DOHH2 (cell line): ENCODE results near the gene MVK.

Experiments used
- H3F3A ChIP-seq: fragments of 200-600 bp; sonication (generic), shearing (Covaris generic); 2 replicates; pipeline ENCODE4 v1.6.0; 2016; ENCODE audit warnings: antibody characterized with exemption, mild to moderate bottlenecking; ENCODE audit not compliant: control insufficient read depth, insufficient read depth
- H3K27ac ChIP-seq: fragments of 200-600 bp; sonication (generic); 2 replicates; pipeline ENCODE4 v1.5.1; 2014; ENCODE audit warnings: low read depth, mild to moderate bottlenecking, low read length, moderate library complexity
- H3K27me3 ChIP-seq: fragments of 200-600 bp; sonication (generic); 2 replicates; pipeline ENCODE4 v1.6.1; 2014; ENCODE audit warnings: mild to moderate bottlenecking, low read length, mixed read lengths; ENCODE audit not compliant: control insufficient read depth
- H3K36me3 ChIP-seq: fragments of 200-600 bp; sonication (generic); 2 replicates; pipeline ENCODE4 v1.6.1; 2014; ENCODE audit warnings: mild to moderate bottlenecking, low read length, moderate library complexity, mixed read lengths; ENCODE audit not compliant: control insufficient read depth
- H3K4me1 ChIP-seq: fragments of 200-600 bp; sonication (generic); 2 replicates; pipeline ENCODE4 v1.6.1; 2014; ENCODE audit warnings: mild to moderate bottlenecking, low read length, mixed read lengths; ENCODE audit not compliant: control insufficient read depth
- H3K4me2 ChIP-seq: fragments of 200-600 bp; sonication (generic); 2 replicates; pipeline ENCODE4 v1.6.0; 2014; ENCODE audit warnings: mild to moderate bottlenecking, low read length, moderate library complexity
- H3K4me3 ChIP-seq: fragments of 200-600 bp; sonication (generic); 2 replicates; pipeline ENCODE4 v1.5.1; 2014; ENCODE audit warnings: mild to moderate bottlenecking, low read length, mixed read lengths
- H3K79me2 ChIP-seq: fragments of 200-600 bp; sonication (generic); 2 replicates; pipeline ENCODE4 v1.6.1; 2014; ENCODE audit warnings: mild to moderate bottlenecking, low read length, mixed read lengths; ENCODE audit not compliant: control insufficient read depth
- H3K9me2 ChIP-seq: fragments of 200-600 bp; sonication (generic); replicated peaks from 2 replicates; pipeline ENCODE4 v1.6.1; 2014; ENCODE audit warnings: mild to moderate bottlenecking, low read length, mixed read lengths; ENCODE audit not compliant: control insufficient read depth
- H3K9me3 ChIP-seq: fragments of 200-600 bp; sonication (generic); 2 replicates; pipeline ENCODE4 v1.6.1; 2014; ENCODE audit warnings: antibody characterized with exemption, low read length, mixed read lengths; ENCODE audit not compliant: control insufficient read depth, insufficient read depth
- H4K20me1 ChIP-seq: fragments of 200-600 bp; sonication (generic); 2 replicates; pipeline ENCODE4 v1.6.0; 2014; ENCODE audit warnings: low read depth, mild to moderate bottlenecking, antibody characterized with exemption, low read length, moderate library complexity; ENCODE audit not compliant: control insufficient read depth, insufficient read depth
- CTCF ChIP-seq: fragments of 200-600 bp; sonication (generic); IDR thresholded peaks from one replicate; pipeline ENCODE4 v1.5.1; 2014; ENCODE audit warnings: antibody characterized with exemption, mild to moderate bottlenecking, low read depth, low read length; ENCODE audit not compliant: poor library complexity, severe bottlenecking
- EZH2phosphoT487 ChIP-seq: fragments of 200-600 bp; sonication (generic); IDR thresholded peaks from 2 replicates; pipeline ENCODE4 v1.6.1; 2017; ENCODE audit warnings: borderline replicate concordance, mild to moderate bottlenecking, antibody characterized with exemption, low read length, moderate library complexity, mixed read lengths

Gene MVK

DNA sequence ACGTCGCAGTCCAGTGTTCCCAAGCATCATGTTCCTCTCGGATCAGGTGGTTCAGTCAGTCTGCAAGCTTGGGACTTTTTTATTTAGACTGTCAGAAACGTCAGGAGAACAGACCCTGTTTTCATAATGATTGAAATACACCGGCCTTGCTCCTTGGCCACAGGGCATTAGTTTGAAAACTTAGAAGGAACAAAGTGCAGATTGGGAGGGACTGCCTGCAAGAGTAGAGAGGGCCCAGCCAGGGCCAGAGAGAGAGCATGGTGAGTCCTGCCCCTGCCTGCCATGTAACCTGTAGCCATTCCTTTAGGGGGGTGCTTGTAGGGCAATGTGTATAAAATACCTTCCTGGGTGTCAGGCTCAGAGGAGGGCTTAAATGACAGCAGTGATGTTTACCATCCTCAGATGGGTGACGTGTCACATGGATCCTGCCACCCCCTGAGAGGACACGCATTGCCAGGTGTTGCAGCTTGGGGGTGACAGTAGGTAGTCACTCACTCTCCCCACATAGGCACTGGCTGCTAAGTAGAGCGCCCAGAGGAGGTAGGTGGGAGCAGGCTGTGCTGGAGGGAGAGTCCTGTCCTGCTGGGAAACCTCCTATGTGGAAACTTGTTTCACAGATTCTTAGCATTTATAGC lies 46.0 kb upstream of the MVK start:
- H3K9me2 ChIP-seq, result no peaks in the 10 kb centered on the region
- H3K27me3 ChIP-seq, result no peaks in the 10 kb centered on the region
- H3K9me3 ChIP-seq, result no peaks in the 10 kb centered on the region
- H3K27ac ChIP-seq, result no peak overlapping the region
- H3K79me2 ChIP-seq, result no peaks in the 10 kb centered on the region
- no peak overlapping the region for H3K4me3 ChIP-seq
- H3K4me2 ChIP-seq, result no peak overlapping the region
- H3F3A ChIP-seq, result no peaks in the 10 kb centered on the region
- H3K36me3 ChIP-seq, result 0 out of 2 replicates have a peak, but pooled peaks cover 2% of the 10 kb centered on the region
- no peaks in the 10 kb centered on the region for H3K4me1 ChIP-seq
- no peak for TF ChIP-seq CTCF
- TF ChIP-seq EZH2phosphoT487, result no peak
- H4K20me1 ChIP-seq, result no peaks in the 10 kb centered on the region

DNA sequence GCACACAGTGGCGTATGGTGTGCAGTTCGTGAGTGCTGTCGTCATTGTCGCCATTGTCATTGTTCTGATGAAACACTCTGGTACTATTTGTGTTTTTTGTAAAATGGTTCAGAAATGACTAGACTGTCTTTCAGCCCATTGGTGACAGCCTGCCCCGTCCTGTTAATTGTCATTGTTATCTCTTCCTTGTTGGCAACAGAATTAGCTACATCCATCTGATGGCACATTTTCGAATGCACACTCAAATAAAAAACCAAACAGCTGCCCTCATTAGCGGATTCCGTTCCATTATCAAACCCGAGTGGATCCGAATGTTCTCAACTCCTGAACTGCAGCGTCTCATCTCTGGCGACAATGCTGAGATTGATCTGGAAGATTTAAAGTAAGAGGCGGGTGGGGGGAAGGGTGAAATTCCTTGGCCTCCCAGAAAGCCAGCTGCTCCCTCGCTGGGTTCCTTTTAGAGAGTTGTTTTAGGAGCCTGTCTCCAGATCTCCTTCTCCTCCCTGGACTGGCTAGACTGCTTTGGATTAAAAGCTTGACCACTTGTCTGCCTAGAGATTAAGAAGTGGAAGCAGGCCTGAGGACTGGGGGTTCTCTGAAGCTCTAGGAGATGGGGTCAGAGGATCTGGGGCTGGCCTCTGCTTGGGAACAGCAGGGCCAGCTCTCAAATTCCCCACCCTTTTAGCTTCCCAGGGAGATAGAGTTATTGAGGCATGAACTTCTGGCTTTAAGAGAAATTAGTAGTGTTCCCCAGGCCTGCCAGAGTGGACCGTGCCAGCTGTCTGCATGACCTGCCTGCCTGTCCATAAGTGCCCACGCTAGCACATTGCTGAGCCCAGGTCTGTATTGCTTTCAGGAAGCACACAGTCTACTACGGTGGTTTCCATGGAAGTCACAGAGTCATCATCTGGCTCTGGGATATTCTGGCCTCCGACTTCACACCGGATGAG lies 43.6 kb upstream of the MVK start:
- no peaks in the 10 kb centered on the region for H3K9me3 ChIP-seq
- no peaks in the 10 kb centered on the region for H3K9me2 ChIP-seq
- H3K27me3 ChIP-seq, result no peaks in the 10 kb centered on the region
- H3K4me2 ChIP-seq, result no peak overlapping the region
- H3K79me2 ChIP-seq, result no peaks in the 10 kb centered on the region
- no peak overlapping the region for H3K4me3 ChIP-seq
- no peak overlapping the region for H3K27ac ChIP-seq
- TF ChIP-seq CTCF (no peak), EZH2phosphoT487 (no peak)
- no peaks in the 10 kb centered on the region for H3K36me3 ChIP-seq
- H3K4me1 ChIP-seq, result no peaks in the 10 kb centered on the region
- H4K20me1 ChIP-seq, result no peaks in the 10 kb centered on the region
- H3F3A ChIP-seq, result no peaks in the 10 kb centered on the region

DNA sequence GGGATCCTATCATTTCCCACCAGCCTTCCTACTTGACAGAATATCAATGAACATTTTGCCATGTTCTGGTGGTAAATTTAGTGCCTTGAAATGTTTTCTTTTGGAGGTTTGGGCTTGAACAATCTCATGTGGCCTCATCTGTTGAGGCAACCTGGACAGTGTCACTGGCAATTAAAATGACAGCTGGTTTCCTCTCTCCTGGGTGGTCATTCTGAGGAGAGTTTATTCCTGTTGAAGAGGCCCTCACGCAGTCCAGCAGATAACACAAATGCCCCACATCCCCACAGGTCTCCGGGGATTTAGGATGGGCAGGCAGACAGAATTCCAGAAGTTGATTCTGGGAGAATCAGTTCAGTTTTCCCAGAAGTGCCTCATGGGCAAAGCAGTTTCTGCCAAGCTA lies 42.2 kb upstream of the MVK start:
- no peaks in the 10 kb centered on the region for H3K36me3 ChIP-seq
- H3K4me3 ChIP-seq, result no peak overlapping the region

More for the DNA sequence above, 42.2 kb upstream of the MVK start:
- Histone ChIP-seq H3K9me2 (no peaks in the 10 kb centered on the region), H3K9me3 (no peaks in the 10 kb centered on the region), H3K79me2 (no peaks in the 10 kb centered on the region), H4K20me1 (no peaks in the 10 kb centered on the region), H3F3A (no peaks in the 10 kb centered on the region), H3K27me3 (no peaks in the 10 kb centered on the region), H3K4me1 (no peaks in the 10 kb centered on the region), H3K4me2 (no peak overlapping the region), H3K27ac (no peak overlapping the region)
- TF ChIP-seq CTCF (no peak), EZH2phosphoT487 (no peak)
